ENCODE data around the gene MYLK3. TPM values are rescaled to one million over a fixed set of nuclear protein-coding genes. Genes with fewer than 3 reads are reported as not detected.

MYLK3 gene
- total and polyA plus RNA-seq, 2 donors (not counting 3 experiments of a cell fraction or from before 2014, with no cell fraction given): not detected

GRCh38 chr16:46714797-46715591, 33.1 kb downstream of the MYLK3 start:
- dilution Hi-C loops (cut with MboI; ENCODE audit: extremely low pct_ligation_motif_present, low sequenced_read_pairs): no loop called here
- intact Hi-C loops (cut with micrococcal nuclease): no loop called here
- CTCF ChIA-PET: no interaction called here

More at GRCh38 chr16:46714797-46715591, 33.1 kb downstream of the MYLK3 start:
- Histone ChIP-seq H3K79me2 (ENCODE audit: control insufficient read depth, insufficient read depth, low read length) (no peaks in the 10 kb centered on the region), H3K27ac (ENCODE audit: insufficient read depth, low read depth, low read length) (no peak overlapping the region), H3K4me2 (ENCODE audit: insufficient read depth, low read length) (no peak overlapping the region), H3K9me3 (replicated peaks; ENCODE audit: control insufficient read depth, insufficient read depth, low read length) (no peaks in the 10 kb centered on the region), H3K36me3 (ENCODE audit: control insufficient read depth in 2 of 2, extremely low read depth in 1 of 2, insufficient read depth in 2 of 2, low read length in 2 of 2) (no peaks in the 10 kb centered on the region), H3K9ac (replicated peaks; ENCODE audit: extremely low read depth, insufficient read depth, low read length) (no peak overlapping the region), H2AFZ (ENCODE audit: low read depth, low read length) (no peak overlapping the region), H3K27me3 (ENCODE audit: control insufficient read depth in 2 of 2, insufficient read depth in 2 of 2, low read length in 2 of 2) (no peaks in the 10 kb centered on the region), H3K4me1 (ENCODE audit: control insufficient read depth, extremely low read depth, insufficient read depth, low read length) (no peaks in the 10 kb centered on the region), H3K4me3 (replicated peaks in 1 of 3; ENCODE audit: insufficient read depth in 1 of 3, low read depth in 1 of 3, low read length in 3 of 3) (no peak overlapping the region), H3K9me1 (replicated peaks; ENCODE audit: control insufficient read depth, extremely low read depth, insufficient read depth, low read length) (no peaks in the 10 kb centered on the region), H4K20me1 (replicated peaks; ENCODE audit: control insufficient read depth, extremely low read depth, insufficient read depth, low read length) (no peaks in the 10 kb centered on the region)
- BruUV-seq (replicated peaks): no TSS peak
- FAIRE-seq (no peak), DNase-seq (ENCODE audit: low read depth, low spot score) (no peak)
- TF ChIP-seq POLR2AphosphoS5 (IDR thresholded peaks at IDR 0.05; ENCODE audit: insufficient read depth, low read depth, low read length) (no peak), FOS (IDR thresholded peaks at IDR 0.05; ENCODE audit: borderline replicate concordance, insufficient read depth, low read length) (no peak), GATA2 (IDR thresholded peaks at IDR 0.05; ENCODE audit: insufficient read depth, insufficient read length, low read depth, low read length) (no peak), POLR2A (IDR thresholded peaks at IDR 0.05; ENCODE audit: low read depth, low read length) (no peak), JUN (IDR thresholded peaks at IDR 0.05; ENCODE audit: borderline replicate concordance, insufficient read depth, insufficient read length, low read depth) (no peak), MYC (IDR thresholded peaks at IDR 0.05; ENCODE audit: low read depth, low read length) (no peak), CTCF (IDR thresholded peaks at IDR 0.05; ENCODE audit: extremely low read depth in 1 of 2, insufficient read depth in 1 of 2, low read depth in 1 of 2, low read length in 2 of 2) (no peak), EZH2 (IDR thresholded peaks at IDR 0.05; ENCODE audit: borderline replicate concordance, low read depth, low read length, severe bottlenecking) (no peak)
- TF ChIP-seq, protein P1, sequence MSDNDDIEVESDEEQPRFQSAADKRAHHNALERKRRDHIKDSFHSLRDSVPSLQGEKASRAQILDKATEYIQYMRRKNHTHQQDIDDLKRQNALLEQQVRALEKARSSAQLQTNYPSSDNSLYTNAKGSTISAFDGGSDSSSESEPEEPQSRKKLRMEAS (IDR thresholded peaks at IDR 0.05; ENCODE audit: insufficient read depth, insufficient read length): no peak
- POLR2A ChIA-PET: no interaction called here
